GM12878 (cell line): ENCODE data around the gene NDUFAB1. TPM values are rescaled to one million over a fixed set of nuclear protein-coding genes. Genes with fewer than 3 reads are reported as not detected.

ENCODE experiments used
- ATAC-seq: fragments of 200-7000 bp; cut with Tn5 transposase; 3 replicates; pipeline ENCODE4 v1.9.1; 2020; ENCODE audit warnings: mild to moderate bottlenecking, moderate library complexity
- BruUV-seq: library from RNA; stranded (reverse); fragments of 400-500 nt; replicated peaks from 2 replicates; lab custom pipeline; 2021; lab: Mats Ljungman, UMichigan
- CTCF ChIA-PET: fragments of 300-600 bp; sonication (Branson Sonifier 250); formaldehyde crosslinking; extraction: SDS; loops from one replicate; lab custom pipeline; 2021; ENCODE audit warnings: inconsistent platforms; lab: Yijun Ruan, JAX
- POLR2A ChIA-PET: fragments of 350-600 bp; formaldehyde crosslinking; extraction: SDS; loops from one replicate; lab custom pipeline; 2021; ENCODE audit warnings: inconsistent platforms; lab: Charles Lee
- RAD21 ChIA-PET: fragments of 300-600 bp; sonication (Branson Sonifier 250); formaldehyde crosslinking; loops from one replicate; lab custom pipeline; 2023; ENCODE audit warnings: antibody characterized with exemption; ENCODE audit not compliant: unreplicated experiment; lab: Charles Lee
- SMC1A ChIA-PET: fragments of 300-600 bp; sonication (Branson Sonifier 250); formaldehyde crosslinking; loops from one replicate; lab custom pipeline; 2023; ENCODE audit not compliant: unreplicated experiment, uncharacterized antibody; lab: Charles Lee
- DNase-seq: peaks from one replicate; pipeline ENCODE4 v3.0.0-alpha.2; 2011; ENCODE audit warnings: low read depth, low spot score
- FAIRE-seq: peaks from 3 replicates; lab custom pipeline; 2011; peaks lifted over from hg19 to GRCh38; lab: Jason Lieb, UNC
- H2AFZ ChIP-seq: 2 replicates; pipeline ENCODE4 v1.6.0; 2011; ENCODE audit warnings: low read depth, low read length, control low read depth; ENCODE audit not compliant: control insufficient read depth
- H3K27ac ChIP-seq: 2 replicates; pipeline ENCODE4 v1.5.1; 2011; ENCODE audit warnings: control low read depth; ENCODE audit not compliant: control insufficient read depth, insufficient read depth
- H3K27me3 ChIP-seq, 2 experiments: replicated peaks in 1 of 2; 2 replicates each; pipeline versions ENCODE4 v1.6.0 to v1.6.1; 2011; ENCODE audit warnings: low read length in 1 of 2; ENCODE audit not compliant: control insufficient read depth in 2 of 2, insufficient read depth in 2 of 2
- H3K36me3 ChIP-seq, 2 experiments: 2 replicates each; pipeline ENCODE4 v1.5.1; 2011; ENCODE audit warnings: low read length in 1 of 2; ENCODE audit not compliant: control insufficient read depth in 2 of 2, insufficient read depth in 2 of 2
- H3K4me1 ChIP-seq: 2 replicates; pipeline ENCODE4 v1.6.1; 2011; ENCODE audit warnings: mild to moderate bottlenecking, low read length, moderate library complexity, mixed read lengths; ENCODE audit not compliant: control insufficient read depth, insufficient read depth
- H3K4me2 ChIP-seq: 2 replicates; pipeline ENCODE4 v1.6.0; 2011; ENCODE audit warnings: control low read depth; ENCODE audit not compliant: control insufficient read depth, insufficient read depth
- H3K4me3 ChIP-seq: fragments of 200-600 bp; sonication (generic); 2 replicates; pipeline ENCODE4 v1.5.1; 2016
- H3K79me2 ChIP-seq: 2 replicates; pipeline ENCODE4 v1.6.0; 2011; ENCODE audit warnings: low read length; ENCODE audit not compliant: control insufficient read depth, insufficient read depth
- H3K9ac ChIP-seq: 2 replicates; pipeline ENCODE4 v1.8.0; 2011; ENCODE audit warnings: low read length, control low read depth, mixed read lengths; ENCODE audit not compliant: control insufficient read depth, insufficient read depth
- H3K9me3 ChIP-seq: replicated peaks from 3 replicates; pipeline ENCODE4 v1.5.1; 2011; ENCODE audit warnings: mild to moderate bottlenecking, low read length; ENCODE audit not compliant: control insufficient read depth, insufficient read depth
- H4K20me1 ChIP-seq: 2 replicates; pipeline ENCODE4 v1.6.0; 2011; ENCODE audit not compliant: control insufficient read depth, insufficient read depth
- IKZF2 ChIP-seq, 2 experiments: fragments of 450-650 bp; IDR thresholded peaks; 2 replicates each; pipeline ENCODE4 v1.6.1; 2017; ENCODE audit warnings: mild to moderate bottlenecking in 2 of 2, moderate library complexity in 2 of 2
- RFX5 ChIP-seq: IDR thresholded peaks from 2 replicates; pipeline ENCODE4 v1.6.1; 2011; ENCODE audit warnings: low read depth, low read length, improper control_type of control experiment
- SIX5 ChIP-seq: IDR thresholded peaks from 2 replicates; pipeline ENCODE4 v1.6.1; 2011; ENCODE audit warnings: mild to moderate bottlenecking, low read depth, low read length, moderate library complexity; ENCODE audit not compliant: severe bottlenecking
- SREBF2 ChIP-seq: IDR thresholded peaks from 2 replicates; pipeline ENCODE4 v1.6.1; 2012; ENCODE audit warnings: mild to moderate bottlenecking, low read length
- ZBTB40 ChIP-seq: fragments of 450-650 bp; IDR thresholded peaks from 2 replicates; pipeline ENCODE4 v1.6.1; 2016; ENCODE audit warnings: mild to moderate bottlenecking, moderate library complexity, borderline replicate concordance
- WGBS: methylation state at CpG from one replicate; pipeline ENCODE4 v1.1.6; 2016; ENCODE audit warnings: low lambda C conversion rate; ENCODE audit not compliant: insufficient replicate concordance, insufficient coverage; ENCODE audit errors: missing lambda C conversion rate; 5-methylcytosine and 5-hydroxymethylcytosine counted together
- in situ Hi-C: fragments of 300-500 bp; cut with MboI; formaldehyde crosslinking; loops from 9 replicates; pipeline ENCODE4 v1.14.3; 2018; ENCODE audit warnings: mixed read lengths
- intact Hi-C: fragments of 100-400 bp; cut with micrococcal nuclease; formaldehyde crosslinking; loops from one replicate; pipeline ENCODE4 v1.14.2; 2022; ENCODE audit not compliant: unreplicated experiment
- polyA plus RNA-seq, 11 experiments: library from polyadenylated mRNA; depleted of rRNA in 4 of 11; unstranded in 6 of 11; stranded (reverse) in 5 of 11; fragments of >200 nt; fragmentation: Nextera tagmentation in 4 of 11; fragmentation: Illumina TruSeq in 1 of 11; extraction: Ambion mirVana in 4 of 11; extraction: Trizol in 1 of 11; gene quantifications; 1 replicate in 1 of 11; 2 replicates in 10 of 11; pipeline versions ENCODE4 v1.2.1 to v1.2.3, GENCODE V29; 2011 to 2016; ENCODE audit warnings: inconsistent platforms in 2 of 11, missing spikeins in 2 of 11, low read depth in 1 of 11
- total RNA-seq, 4 experiments: library from RNA; depleted of rRNA in 3 of 4; stranded (reverse); fragments of >200 nt in 3 of 4; fragmentation: Illumina TruSeq in 1 of 4; extraction: Trizol in 1 of 4; gene quantifications; 2 replicates each; pipeline versions ENCODE4 v1.2.1 to v1.2.3, GENCODE V29; 2013 to 2021
- TF ChIP-seq, protein P1 (sequence below): IDR thresholded peaks from 2 replicates; pipeline ENCODE4 v1.6.1; 2011; ENCODE audit warnings: low read depth, mild to moderate bottlenecking, low read length, moderate library complexity, borderline replicate concordance; ENCODE audit errors: extremely low read depth

NDUFAB1 gene
- total and polyA plus RNA-seq, 10 of the 15 experiments (the other 5 are each of a cell fraction or from before 2014, with no cell fraction given) = 79.9 to 584 (median 231) TPM

- H3K27me3 ChIP-seq = no peaks in the 10 kb centered on the region
- no peak for ATAC-seq
- no TSS peak for BruUV-seq
- in situ Hi-C loops (no loop called here), intact Hi-C loops (no loop called here)
- H3K4me1 ChIP-seq = no peaks in the 10 kb centered on the region
- RAD21 ChIA-PET = no interaction called here
- H3K9me3 ChIP-seq = no peaks in the 10 kb centered on the region
- H3K79me2 ChIP-seq = no peaks in the 10 kb centered on the region
- no peak overlapping the region for H3K9ac ChIP-seq
- no peak overlapping the region for H3K4me2 ChIP-seq
- TF ChIP-seq SREBF2 (no peak), RFX5 (no peak), IKZF2 (IDR thresholded peaks at IDR 0.05) (no peak), SIX5 (no peak), ZBTB40 (no peak)
- TF ChIP-seq, protein P1, sequence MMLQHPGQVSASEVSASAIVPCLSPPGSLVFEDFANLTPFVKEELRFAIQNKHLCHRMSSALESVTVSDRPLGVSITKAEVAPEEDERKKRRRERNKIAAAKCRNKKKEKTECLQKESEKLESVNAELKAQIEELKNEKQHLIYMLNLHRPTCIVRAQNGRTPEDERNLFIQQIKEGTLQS = no peak
- H3K36me3 ChIP-seq = peaks cover 3% of the 10 kb centered on the region in 2 experiments
- H3K4me3 ChIP-seq = no peak overlapping the region
- no peak for DNase-seq
- CTCF ChIA-PET = no interaction called here
- 98% methylated on average over 9 of the region's 9 CpGs for WGBS
- SMC1A ChIA-PET = no interaction called here
- no peak overlapping the region for H3K27ac ChIP-seq
- FAIRE-seq = no peak
- no peak overlapping the region for H2AFZ ChIP-seq
- POLR2A ChIA-PET = no interaction called here
- no peaks in the 10 kb centered on the region for H4K20me1 ChIP-seq
Measured at GRCh38 chr16:23615805-23616204, 19.7 kb upstream of the NDUFAB1 start.
